Measurements from ENCODE around the gene CFAP410.

GRCh38 chr21:44289381-44290010 is 49.7 kb downstream of the CFAP410 start:
- TF ChIP-seq POLR2A (IDR thresholded peaks at IDR 0.05) (no peak), CTCF (IDR thresholded peaks at IDR 0.05) (no peak)

Data from Peyer's patch (tissue), 4 donors.